Measurements from ENCODE around the gene ITPKB. TPM values are rescaled to one million over a fixed set of nuclear protein-coding genes. Genes with fewer than 3 reads are reported as not detected.

Gene ITPKB
- total RNA-seq, 1 experiment from 2014 or later: 0.07 TPM

DNA sequence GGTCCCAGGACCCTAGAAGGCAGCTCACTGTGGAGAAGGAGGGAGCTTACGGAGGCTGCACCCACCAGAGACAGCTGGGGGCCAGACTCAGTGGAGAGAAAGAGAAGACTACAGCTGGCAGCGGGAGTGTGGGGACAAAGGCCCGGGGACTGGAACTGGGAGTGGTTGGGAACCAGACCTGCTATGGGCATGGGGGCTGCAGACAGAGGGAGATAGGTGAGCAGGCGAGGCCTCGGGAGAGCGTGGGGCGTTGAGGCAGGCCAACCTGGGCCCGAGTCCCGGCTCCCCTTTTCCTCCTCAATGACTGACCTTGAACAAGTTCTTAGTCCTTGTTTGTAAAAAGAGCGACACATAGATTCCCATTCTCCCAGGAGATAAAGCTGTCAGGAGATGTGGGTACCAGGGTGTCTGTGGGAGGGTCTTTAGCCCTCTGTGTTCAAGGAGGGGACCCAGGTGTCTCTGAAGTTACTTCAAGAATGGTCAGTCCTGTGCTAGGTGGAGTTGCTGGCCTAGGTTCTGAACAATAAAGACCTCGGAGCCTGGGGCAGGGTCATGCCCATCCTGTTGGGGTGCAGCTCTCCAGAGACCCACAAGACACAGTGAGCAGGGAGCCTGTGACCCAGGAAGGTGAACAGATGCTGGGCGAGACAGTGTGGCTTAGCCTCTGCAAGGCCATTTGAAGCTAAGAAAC is 87.9 kb downstream of the ITPKB start:
- no peak for DNase-seq (ENCODE audit: low read depth)
- in situ Hi-C loops (cut with HindIII; ENCODE audit: low pct_unique_long_range_greater_than_20kb, low sequenced_read_pairs): no loop called here

GRCh38 chr1:226650236-226650841 is 88.7 kb downstream of the ITPKB start:
- no peak for DNase-seq (ENCODE audit: low read depth)
- in situ Hi-C loops (cut with HindIII; ENCODE audit: low pct_unique_long_range_greater_than_20kb, low sequenced_read_pairs): no loop called here

GRCh38 chr1:226649780-226650179 is 89.3 kb downstream of the ITPKB start:
- DNase-seq (ENCODE audit: low read depth): no peak
- in situ Hi-C loops (cut with HindIII; ENCODE audit: low pct_unique_long_range_greater_than_20kb, low sequenced_read_pairs): no loop called here

DNA sequence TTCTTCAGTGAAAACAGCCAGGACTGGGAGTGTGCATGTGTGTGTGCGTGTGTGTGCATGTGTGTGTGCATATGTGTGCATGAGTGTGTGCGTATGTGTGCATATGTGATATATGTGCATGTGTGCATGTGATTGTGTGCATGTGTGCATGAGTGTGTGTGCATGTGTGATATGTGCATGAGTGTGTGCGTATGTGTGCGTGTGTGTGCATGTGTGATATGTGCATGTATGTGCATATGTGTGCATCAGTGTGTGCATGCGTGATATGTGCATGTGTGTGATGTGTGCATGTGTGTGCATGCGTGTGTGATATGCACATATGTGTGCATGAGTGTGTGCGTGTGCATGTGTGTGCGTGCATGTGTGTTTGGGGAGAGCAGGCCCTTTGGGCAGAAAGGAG is 89.8 kb downstream of the ITPKB start:
- in situ Hi-C loops (cut with HindIII; ENCODE audit: low pct_unique_long_range_greater_than_20kb, low sequenced_read_pairs): no loop called here

GRCh38 chr1:226648421-226648820 is 90.7 kb downstream of the ITPKB start:
- DNase-seq (ENCODE audit: low read depth): no peak
- in situ Hi-C loops (cut with HindIII; ENCODE audit: low pct_unique_long_range_greater_than_20kb, low sequenced_read_pairs): no loop called here

More for the DNA sequence above, 89.8 kb downstream of the ITPKB start:
- DNase-seq (ENCODE audit: low read depth): no peak

GRCh38 chr1:226647719-226648118 is 91.4 kb downstream of the ITPKB start:
- DNase-seq (ENCODE audit: low read depth): no peak
- in situ Hi-C loops (cut with HindIII; ENCODE audit: low pct_unique_long_range_greater_than_20kb, low sequenced_read_pairs): no loop called here

DNA sequence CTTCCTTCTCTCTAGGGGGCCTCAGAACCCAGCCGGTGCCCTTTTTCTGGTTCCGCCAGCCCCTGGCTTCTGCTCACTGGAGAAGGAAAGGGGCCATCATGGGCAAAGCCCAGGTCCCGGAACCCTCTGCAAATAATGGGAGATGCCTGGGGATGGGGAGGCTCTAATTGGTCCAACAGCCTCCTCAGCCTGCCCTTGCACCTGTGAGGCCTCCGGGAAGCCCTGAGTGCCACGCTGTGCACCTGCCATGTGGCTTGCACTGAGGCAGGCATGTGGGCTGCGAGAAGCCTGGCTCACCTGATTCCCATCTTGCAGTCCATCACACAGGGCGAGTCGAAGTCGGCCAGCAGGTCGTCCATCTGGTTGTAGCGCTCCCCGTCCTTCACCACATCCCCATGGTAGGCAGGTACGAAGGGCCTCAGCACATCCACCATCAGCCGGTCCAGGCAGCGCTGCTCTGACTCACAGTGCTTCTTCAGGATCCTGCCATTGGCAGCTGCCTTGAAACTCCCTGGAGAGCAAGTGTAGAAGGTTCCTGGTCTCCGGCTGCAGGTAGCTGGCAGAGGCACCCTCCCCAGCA is 92.1 kb downstream of the ITPKB start:
- in situ Hi-C loops (cut with HindIII; ENCODE audit: low pct_unique_long_range_greater_than_20kb, low sequenced_read_pairs): no loop called here

GRCh38 chr1:226646026-226646869 is 92.8 kb downstream of the ITPKB start:
- in situ Hi-C loops (cut with HindIII; ENCODE audit: low pct_unique_long_range_greater_than_20kb, low sequenced_read_pairs): no loop called here
- no peak for DNase-seq (ENCODE audit: low read depth)

More for the DNA sequence above, 92.1 kb downstream of the ITPKB start:
- DNase-seq (ENCODE audit: low read depth): no peak

DNA sequence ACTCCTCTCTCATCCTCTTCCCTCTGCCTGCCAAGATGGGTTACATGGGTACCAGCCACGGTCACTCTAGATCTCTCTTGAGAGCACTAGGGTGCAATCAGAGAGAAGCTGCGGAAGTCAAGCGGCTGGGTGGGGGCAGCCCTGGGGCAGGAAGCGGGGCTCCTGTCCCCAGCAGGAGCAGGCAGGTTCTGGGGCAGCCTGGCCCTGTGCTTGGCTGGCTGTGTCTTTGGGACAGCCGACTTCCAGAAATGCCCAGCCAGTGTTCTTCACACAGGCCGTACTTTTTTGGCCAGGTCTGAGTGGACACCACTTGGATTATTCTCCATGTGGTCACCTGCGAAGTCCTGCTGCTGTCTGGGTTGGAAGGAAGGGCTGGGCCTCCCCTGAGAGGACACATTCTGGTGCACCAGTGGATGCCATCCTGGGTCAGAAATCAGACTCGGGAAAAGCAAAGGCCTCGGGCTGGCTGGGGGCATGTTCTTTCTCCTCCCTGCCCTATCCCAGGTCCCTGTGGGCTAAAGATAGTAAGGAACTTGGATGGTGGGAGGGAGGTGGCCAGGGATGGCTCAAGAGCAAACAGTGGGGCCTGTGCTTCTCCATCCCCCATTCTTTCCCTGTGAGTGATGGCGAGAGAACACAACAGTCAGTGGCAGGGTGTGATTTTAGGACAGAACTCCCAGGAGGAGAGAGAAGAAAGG is 93.7 kb downstream of the ITPKB start:
- DNase-seq (ENCODE audit: low read depth): no peak
- in situ Hi-C loops (cut with HindIII; ENCODE audit: low pct_unique_long_range_greater_than_20kb, low sequenced_read_pairs): no loop called here

- DNase-seq (ENCODE audit: low read depth): no peak
- in situ Hi-C loops (cut with HindIII; ENCODE audit: low pct_unique_long_range_greater_than_20kb, low sequenced_read_pairs): no loop called here
Measured at GRCh38 chr1:226644541-226645176, 94.4 kb downstream of the ITPKB start.

GRCh38 chr1:226643611-226644540 is 95.2 kb downstream of the ITPKB start:
- in situ Hi-C loops (cut with HindIII; ENCODE audit: low pct_unique_long_range_greater_than_20kb, low sequenced_read_pairs): no loop called here
- no peak for DNase-seq (ENCODE audit: low read depth)

DNA sequence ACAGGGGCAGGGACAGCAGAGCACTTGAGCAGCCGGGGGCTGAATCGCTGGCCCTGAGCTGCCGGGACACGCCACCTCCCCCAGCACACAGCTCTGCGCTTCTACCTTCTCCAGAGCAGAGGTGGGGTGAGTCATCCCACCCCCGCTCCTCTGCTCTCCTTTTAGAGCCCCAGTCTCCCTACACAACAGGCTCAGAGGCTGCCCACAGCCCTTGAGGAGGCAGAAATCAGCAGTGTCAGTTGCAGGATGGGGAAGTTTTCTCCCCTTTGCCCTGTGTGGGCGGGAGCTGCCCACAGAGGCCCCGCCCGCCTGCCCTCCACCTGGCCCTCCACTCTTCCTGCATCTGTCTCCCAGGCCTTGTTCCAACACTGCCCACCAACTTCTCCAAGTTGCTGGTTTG is 95.9 kb downstream of the ITPKB start:
- in situ Hi-C loops (cut with HindIII; ENCODE audit: low pct_unique_long_range_greater_than_20kb, low sequenced_read_pairs): no loop called here
- no peak for DNase-seq (ENCODE audit: low read depth)

GRCh38 chr1:226642421-226642820 is 96.7 kb downstream of the ITPKB start:
- in situ Hi-C loops (cut with HindIII; ENCODE audit: low pct_unique_long_range_greater_than_20kb, low sequenced_read_pairs): no loop called here
- no peak for DNase-seq (ENCODE audit: low read depth)

DNA sequence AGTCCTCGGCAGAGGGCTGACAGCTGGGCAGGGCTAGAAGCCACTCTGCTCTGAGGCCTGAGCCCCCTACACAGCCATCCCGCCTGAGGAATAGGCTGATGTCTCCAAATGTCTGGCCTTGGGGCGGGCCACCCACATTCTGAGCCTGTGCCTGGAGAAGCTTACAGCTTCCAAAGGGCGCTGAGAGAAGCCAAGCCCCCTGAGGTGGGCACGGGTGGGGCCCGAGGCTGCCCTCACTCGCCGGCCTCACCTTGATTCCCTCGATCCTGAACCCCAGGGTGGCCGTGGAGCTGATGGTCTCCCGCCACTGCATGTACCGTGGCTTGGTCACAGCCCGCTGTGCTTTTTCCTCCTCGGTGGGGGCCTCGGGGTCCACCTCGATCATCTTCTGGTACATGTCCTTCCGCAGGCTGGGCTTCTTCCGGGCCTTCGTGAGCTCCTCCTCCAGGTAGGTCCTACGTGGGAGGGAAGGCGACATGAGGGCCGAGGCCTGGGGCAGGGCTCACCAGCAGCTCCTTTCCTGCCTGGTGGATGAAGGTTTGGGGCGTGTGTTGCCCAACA is 97.3 kb downstream of the ITPKB start:
- in situ Hi-C loops (cut with HindIII; ENCODE audit: low pct_unique_long_range_greater_than_20kb, low sequenced_read_pairs): no loop called here
- no peak for DNase-seq (ENCODE audit: low read depth)

DNA sequence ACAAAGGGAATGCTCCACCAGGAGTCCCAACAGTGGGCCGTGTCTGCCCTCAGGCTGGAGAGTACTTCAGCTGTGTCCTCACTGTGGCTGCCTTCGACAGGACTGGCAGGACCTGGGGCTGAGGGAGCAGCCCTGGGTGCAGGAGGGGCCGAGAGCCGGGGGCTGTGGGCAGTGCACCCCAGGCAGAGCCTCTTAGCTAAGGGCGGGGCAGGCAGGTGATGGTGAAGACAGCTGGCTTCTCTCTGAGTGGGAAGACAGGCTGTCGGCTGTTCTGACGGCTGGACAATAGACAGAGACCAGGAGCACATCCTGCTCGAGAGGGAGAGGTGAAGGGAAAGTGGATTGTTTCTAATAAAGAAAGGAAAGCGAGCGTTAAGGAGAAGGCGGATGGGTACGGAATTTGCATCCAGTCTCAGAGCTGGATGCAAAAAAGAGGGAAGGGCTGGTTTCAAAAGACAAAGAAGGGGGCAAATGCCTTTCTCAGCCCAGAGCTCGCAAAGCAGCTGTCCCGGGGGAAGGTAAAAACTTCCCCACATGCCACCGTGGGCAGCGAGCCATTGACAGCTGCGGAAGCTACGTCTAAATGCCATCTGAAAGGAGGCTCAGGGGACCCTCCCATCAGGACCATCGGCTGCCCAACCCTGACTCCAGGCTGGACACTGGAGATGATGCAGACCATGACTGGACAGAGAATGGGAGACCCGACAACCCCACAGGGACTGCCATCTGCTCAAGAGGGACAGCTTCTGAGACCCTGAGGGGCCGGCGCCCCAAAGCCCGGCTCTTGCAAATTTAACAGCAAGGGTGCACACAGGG is 98.6 kb downstream of the ITPKB start:
- in situ Hi-C loops (cut with HindIII; ENCODE audit: low pct_unique_long_range_greater_than_20kb, low sequenced_read_pairs): no loop called here
- no peak for DNase-seq (ENCODE audit: low read depth)

- no peak for DNase-seq (ENCODE audit: low read depth)
- in situ Hi-C loops (cut with HindIII; ENCODE audit: low pct_unique_long_range_greater_than_20kb, low sequenced_read_pairs): no loop called here
Measured at GRCh38 chr1:226639631-226640061, 99.4 kb downstream of the ITPKB start.

Measured in Caki2 (cell line).